Stimulated activated CD4-positive, alpha-beta T cell treated with anti-CD3 and anti-CD28 coated beads, Interleukin-12 subunit alpha, Interleukin-12 subunit beta, amount 100 ng/mL, for 24 hours (primary cell): Measurements from ENCODE around the gene ATG5.
"Not testable (repeated sequence)": the region's sequence is repeated elsewhere in the genome, so short reads cannot be mapped to it uniquely, and the experiment has no call there.

Experiments used
- DNase-seq, 2 experiments: peaks; one replicate each; pipeline ENCODE4 v3.0.0-alpha.2; 2020; ENCODE audit warnings: low read depth in 2 of 2

ATG5 gene

DNA sequence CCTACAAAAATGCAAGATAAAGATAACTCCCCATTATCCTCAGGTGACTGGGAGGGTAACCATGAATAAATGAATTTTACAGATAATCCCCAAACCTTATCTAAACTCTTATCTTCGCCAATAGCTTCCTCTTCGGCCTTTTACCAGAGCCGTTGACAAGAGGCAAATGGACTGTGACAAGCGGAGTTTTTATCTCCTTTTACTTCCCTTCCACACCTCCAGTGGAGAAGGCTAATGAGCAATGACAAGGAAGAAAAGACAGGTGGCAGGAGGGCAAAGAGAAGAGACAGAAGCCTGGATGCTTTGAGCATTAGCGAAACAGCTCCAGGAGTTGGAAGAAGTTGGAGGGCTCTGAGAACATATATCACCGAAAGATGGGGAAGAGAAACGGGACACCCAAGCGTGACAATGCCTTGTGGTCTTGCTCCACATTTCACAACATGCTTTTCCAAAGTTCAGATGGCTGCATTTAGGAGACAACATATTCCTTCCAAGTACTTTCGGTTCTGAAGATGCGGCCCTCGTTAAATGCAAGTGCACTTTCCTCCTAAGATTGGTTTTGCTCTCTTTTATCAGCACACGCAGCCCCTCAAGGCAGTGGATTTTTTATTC, 170.2 kb downstream of the ATG5 start:
- no peak for DNase-seq

DNA sequence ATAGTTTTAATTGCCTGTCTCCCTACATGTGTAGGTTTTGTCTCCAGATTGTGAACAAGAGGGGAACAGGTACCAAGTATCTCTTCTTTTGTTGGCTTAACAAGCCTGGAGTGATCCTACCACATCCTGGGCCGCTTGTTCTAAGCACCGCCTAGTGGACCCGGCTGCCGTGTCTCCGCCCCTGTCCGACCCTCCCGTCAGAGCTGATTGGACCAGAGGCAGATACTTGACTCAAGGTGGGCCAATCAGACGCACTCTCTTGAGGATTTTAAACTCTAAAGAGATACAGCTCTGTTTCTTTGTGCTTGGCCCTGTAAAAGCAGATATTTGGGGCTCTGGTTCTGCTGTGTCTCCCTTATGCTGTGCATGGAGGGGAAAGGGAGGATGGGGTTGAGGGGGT, 171.2 kb downstream of the ATG5 start:
- no peak for DNase-seq

DNA sequence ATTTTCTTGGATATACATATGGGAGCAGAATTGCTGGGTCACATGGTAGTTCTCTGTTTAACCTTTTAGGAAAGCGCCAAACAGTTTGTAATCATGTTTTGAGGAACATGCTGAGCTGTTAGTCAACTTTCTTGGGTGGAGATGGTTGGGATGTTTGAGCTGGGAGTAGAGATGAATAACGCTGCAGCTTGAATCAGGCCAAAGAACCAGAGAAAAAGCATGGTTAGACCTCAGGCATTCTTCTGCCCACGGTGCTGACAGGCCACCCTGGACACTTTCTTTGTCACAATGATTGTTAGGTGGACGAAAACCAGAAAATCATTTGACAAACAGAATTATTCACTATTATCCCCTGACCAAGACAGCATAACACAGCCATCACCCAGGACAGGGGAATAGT, 172.6 kb downstream of the ATG5 start:
- no peak for DNase-seq

DNA sequence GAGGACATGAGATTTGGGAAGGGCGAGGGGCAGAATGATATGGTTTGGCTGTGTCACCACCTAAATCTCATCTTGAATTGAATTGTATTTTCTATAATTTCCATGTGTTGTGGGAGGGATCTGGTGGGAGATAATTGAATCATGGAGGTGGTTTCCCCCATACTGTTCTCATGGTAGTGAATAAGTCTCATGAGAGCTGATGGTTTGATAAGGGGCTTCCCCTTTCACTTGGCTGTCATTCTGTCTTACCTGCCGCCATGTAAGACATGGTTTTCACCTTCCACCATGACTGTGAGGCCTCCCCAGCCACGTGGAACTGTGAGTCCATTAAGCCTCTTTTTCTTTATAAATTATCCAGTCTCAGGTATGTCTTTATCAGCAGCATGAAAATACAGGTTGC, 173.1 kb downstream of the ATG5 start:
- DNase-seq = not testable (repeated sequence)

DNA sequence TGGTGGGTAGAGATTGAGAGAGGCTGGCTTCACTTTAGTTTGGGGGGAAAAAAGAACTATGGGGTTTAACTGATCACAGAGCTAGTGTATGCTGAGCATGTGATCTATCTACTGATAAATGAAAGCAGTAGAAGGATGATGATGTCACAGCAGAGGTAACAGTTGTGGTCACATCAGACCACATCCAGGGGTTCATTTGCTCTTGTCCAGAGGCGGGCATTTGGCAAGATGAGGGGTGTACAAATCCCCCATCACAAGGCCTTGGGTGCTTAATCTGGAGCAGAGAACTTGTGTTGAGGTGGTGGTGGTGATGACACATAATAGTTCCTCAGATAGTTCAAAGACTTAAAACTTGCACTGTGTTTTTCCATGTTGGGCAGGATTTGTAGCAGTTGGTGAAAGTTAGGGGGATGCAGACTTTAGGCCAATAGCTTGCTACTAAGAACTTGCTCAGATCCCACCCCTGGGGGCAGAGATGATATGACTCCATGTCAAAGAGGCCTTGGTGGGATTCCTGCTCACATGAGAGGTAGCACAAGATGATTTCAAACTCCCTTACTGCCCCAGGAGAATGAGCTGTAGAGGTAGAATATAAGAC, 176.0 kb downstream of the ATG5 start:
- no peak for DNase-seq

DNA sequence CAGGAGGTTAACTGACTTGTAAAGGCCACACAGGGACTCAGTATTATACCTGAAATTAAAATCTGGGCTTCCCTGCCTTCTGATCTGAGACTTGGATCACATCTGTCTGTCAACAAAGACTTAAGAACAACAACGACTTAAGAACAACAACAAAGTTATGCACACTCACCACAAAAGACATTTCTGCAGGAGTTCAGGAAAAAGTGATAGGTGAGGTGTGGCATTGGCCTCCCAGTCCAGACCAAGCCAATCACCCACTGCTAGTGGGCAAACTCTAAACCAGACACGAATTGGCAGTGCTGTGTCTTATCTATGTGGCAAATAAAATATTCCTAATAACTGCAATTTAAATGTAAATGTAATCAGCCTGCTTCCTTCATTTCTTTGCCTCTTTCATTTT, 178.1 kb downstream of the ATG5 start:
- no peak for DNase-seq

DNA sequence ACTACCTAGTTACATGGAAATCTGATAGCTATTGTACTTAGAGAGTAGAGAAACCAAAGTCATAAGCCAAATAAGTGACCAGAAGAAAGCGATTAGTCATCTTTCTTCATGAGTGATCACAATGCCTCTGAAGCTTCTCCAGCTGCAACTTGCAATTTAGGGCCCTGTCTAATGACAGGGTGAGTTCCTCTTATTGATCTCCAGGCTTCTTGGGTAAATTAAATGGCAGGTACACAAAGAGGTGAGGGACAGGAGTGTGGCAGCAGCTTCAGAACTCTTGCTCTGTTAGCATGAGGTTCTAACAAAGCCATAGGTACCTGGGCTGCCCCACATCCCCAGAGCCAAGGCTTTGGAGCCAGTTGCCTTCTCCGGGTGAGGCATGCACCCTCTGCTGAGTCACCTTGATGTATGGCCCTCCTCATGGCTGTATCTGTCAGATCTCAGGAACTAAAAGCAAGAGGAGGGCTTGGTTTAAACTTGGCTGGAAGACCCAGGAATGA, 178.7 kb downstream of the ATG5 start:
- no peak for DNase-seq

DNA sequence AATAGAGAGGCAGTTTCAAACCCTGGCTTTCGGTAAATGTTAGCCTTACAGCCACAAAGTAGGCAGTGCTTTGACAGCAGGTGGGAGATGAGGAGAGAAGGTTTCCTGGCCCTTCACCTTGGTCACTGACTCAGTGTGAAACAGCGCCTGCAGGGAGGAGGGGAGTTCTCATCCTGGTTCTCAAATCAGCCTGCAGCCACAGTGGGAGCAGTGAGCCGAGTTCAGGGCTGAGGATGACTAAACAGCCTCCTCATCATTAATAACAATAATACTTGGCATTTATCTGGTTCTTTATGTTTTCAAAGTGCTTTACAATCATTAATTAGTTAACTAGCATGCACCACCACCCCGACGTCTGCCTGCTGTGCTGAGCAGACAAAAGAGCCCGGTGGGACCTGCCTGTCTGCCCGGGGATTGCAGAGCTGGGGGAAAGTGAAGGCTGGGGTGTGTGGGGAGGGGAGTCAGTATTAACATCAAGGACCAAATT, 179.8 kb downstream of the ATG5 start:
- DNase-seq = no peak

DNA sequence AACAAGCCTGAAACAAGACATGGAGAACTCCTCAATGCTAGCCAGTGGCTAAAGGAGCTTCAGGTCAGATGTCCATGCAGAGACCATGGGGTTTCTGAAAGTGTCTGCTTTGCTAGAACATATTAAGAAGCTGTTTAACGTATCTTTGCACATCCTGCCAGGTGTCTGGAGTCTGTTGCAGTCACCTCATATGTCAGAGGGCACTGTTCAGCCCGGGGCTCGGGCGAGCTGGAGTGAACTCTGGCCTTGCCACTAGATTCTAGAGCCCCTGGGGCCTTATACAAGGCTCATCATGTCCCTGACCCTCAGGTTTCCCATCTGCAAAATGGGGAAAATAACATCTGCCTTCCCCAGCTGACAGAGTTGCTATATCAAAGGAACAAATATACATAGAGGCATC, 180.4 kb downstream of the ATG5 start:
- DNase-seq = no peak

DNA sequence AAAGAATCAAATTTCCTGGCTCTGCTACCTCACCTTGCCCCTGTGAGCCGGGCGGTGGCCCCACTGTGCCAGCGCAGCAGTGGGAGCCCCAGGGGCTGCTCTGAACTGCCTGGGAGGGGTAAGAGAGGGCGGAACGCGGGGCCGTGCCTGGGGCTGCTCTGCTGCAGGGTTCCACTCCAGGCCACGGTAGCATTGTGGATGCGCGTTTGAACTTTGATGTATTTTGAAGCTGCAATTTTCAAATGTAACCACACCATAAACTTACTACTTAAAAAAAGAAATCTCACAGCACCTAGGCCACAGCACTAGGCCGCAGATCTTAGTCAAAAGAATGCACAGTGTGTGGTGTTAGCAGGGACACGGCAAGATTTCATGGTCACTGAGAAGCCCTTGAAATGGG, 181.9 kb downstream of the ATG5 start:
- no peak for DNase-seq

DNA sequence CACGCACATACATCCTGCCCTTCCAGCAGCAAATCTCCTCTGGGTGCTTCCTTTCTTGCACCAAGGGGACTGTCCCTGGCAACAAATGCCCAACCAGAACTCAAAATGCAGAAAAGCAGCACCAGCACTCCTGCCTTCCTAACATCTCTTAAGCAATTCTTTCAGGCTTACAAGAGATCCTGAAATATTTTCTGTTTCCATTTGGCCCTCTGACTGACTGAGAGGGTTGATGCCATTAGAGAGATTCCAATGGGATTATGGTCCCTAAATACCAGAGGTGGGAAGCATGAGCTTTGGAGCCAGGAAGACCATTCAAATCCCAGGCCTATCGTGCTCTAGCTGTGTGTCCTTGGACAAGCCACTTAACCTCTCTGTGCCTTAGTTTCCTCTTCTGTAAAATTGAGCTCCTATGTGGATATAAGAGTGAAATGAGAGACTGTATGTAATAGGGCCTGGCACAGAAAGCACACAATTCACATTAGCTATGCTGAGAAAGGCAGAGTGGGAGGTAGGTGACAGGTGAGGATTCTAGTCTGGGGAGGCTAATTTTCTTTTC, 182.6 kb downstream of the ATG5 start:
- DNase-seq = no peak

DNA sequence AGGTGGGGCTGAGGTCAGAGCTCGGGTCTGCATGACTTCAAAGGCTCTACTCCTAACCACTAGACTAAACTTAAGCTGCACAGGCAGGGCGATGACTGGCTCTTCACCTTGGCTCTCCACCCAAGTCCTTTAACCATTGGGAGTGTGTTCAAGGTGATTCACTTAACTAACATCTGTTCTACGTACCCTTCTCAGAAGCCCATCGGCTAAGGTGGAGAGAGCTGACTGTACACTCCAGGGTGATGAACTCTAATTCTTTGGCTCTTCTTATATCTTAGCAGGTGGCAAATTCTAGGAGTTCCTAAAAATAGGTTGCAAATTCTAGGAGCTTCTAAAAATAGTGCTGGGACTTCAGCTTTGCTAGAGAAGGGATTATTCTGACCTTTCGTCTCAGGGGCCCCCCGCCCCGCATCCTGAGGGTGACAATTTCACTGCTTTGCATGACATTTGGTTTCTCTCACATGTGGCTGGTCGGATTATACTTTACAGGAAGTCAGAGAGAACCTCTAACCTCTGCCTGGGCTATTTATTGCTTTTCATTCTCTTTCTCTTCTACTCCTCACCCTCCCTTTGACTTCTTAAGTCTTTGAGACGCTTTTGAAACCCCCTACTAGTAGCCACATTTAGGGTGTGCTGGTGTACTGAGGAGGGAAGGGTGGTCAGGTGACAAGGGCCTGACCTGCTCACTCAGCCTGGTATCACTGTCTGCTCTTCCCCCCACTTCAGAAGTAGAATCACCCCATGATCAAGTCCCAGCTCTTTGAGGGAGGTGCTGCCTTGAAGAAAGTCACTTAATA, 183.9 kb downstream of the ATG5 start:
- DNase-seq = peak in 1 of 2 experiments; percentile 44

DNA sequence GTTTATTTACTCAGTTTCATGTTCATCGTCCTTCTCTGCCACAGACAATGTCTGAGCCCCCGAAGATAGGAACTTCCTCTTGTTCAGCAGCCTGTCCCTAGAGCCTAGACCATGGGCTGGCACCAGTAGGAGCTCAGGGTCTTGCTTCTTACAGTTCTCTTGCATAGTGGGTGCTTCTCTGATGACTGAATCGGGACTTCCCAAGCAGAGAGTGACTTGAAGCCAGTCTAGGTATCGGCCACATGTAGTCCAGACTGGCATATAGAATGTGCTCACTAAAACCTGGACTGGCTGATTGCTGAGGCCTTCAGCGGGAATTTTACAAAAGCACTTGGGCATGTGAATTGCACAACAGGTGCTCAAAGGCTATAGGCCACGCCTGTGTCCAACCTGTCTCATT, 187.4 kb downstream of the ATG5 start:
- DNase-seq = no peak

DNA sequence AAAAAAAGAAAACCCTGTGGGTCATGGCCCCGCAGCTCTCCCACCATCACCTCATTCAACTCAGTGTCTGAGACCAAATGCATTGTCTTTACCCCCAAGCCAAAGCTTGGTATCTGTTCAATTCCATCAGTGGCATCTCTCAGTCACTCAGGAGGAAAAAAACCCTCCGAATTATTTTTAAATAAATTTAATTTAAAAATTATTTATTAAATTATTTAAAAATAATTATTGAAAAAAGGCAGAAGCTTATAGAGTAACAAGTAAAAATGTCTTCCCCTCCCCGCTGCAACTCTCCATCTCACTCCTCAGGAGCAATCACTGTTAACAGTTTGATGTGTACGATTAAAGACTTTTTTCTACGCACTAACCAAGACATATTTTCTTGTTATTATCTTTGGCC, 188.7 kb downstream of the ATG5 start:
- DNase-seq = no peak

DNA sequence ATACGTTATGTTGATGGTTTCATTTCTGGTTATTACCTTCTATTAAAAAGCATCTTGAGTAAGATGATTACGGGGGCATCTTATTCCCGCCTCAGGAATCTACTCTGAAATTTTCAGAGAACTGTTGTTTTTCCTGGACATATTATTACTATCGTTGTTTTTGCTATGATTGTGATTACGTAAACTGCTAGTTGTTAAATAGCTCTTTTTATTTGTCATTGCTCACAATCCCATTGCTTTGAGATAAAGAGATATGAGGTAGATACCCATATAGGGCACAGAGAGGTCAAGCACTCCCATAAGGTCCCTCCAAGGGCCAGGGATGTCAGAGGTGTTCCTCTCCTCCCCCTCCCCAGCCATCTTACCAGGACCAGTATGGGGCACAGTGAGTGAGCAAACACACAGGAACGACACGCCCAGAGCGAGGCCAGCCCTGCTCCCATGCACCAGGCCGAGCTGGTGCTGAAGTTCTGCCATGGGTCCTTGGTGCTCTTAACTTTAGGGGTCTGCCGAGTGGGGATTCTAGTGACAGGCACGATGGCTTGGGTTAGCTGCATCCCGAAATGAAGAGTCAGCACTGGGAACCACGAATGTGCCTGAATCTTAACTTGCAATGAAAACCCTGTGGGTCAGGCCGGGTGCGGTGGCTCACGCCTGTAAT, 189.5 kb downstream of the ATG5 start:
- no peak for DNase-seq

DNA sequence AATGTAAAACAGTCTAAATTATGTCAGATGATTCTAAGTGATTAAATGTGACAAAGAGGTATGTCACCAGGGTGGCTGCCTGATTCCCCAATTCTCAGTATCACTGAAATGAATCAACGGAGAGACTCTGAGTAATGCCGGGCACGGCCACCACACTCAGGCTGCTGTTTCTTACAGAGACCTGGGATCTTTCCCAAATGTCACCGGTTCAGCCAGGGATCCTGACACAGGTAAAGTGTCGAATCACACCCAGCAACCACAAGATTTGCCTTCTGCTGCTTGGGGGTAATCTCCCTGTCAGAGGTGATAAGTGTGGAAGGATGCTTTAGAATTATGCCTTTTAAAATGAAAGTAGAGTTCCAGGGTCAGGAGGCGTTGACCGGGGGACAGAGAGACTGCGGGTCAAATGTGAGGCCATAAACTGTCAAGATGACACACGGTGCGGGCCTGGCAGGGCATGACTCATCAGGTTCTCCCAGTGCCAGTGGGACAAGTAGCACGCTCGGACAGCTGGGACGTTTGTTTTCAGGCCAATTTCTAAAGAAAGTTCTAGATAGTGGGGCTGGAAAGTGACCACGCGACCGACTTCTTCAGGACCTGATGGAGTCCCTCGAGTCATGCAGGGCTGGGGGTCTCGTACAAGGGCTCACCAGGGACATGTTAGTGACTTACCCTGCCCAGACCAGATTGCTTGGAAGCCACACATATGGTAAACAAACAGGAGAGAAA, 190.5 kb downstream of the ATG5 start:
- no peak for DNase-seq
